Retinal pigment epithelial cell (primary cell): ENCODE measurements around the gene SORCS2.

Source experiments
- DNase-seq: peaks from one replicate; pipeline ENCODE4 v3.0.0-alpha.2; 2010; ENCODE audit warnings: low read depth
- H3K4me3 ChIP-seq: 2 replicates; pipeline ENCODE4 v1.5.1; 2011; ENCODE audit warnings: mild to moderate bottlenecking, low read length, control low read depth, moderate library complexity
- TF ChIP-seq, protein P1 (sequence below): conservative IDR thresholded peaks from 2 replicates; pipeline ENCODE4 v1.5.1; 2011; ENCODE audit warnings: low read depth, low read length, control low read depth, inconsistent platforms

SORCS2 gene

DNA sequence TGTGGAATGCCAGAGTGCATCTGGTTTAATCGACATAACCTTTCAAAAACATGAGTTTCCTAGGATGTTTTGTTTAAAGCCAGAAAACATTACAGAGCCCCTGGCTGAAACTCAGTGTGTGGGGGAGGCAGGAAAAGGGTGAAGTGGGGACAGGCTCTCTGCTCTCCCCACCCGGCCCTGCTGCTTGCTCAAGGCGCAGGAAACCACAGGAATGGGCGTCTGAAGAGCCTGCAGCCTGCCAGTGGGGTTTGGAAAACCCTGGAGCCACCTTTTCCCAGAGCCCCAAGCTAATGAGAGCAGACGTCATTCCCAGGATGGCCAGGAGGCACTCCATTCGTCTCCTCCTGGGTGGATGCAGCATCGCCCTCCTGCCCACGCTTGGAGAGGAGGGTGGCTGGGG lies 506.7 kb downstream of the SORCS2 start:
- TF ChIP-seq, protein P1, sequence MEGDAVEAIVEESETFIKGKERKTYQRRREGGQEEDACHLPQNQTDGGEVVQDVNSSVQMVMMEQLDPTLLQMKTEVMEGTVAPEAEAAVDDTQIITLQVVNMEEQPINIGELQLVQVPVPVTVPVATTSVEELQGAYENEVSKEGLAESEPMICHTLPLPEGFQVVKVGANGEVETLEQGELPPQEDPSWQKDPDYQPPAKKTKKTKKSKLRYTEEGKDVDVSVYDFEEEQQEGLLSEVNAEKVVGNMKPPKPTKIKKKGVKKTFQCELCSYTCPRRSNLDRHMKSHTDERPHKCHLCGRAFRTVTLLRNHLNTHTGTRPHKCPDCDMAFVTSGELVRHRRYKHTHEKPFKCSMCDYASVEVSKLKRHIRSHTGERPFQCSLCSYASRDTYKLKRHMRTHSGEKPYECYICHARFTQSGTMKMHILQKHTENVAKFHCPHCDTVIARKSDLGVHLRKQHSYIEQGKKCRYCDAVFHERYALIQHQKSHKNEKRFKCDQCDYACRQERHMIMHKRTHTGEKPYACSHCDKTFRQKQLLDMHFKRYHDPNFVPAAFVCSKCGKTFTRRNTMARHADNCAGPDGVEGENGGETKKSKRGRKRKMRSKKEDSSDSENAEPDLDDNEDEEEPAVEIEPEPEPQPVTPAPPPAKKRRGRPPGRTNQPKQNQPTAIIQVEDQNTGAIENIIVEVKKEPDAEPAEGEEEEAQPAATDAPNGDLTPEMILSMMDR: no peak
- no peak overlapping the region for H3K4me3 ChIP-seq
- DNase-seq: no peak

DNA sequence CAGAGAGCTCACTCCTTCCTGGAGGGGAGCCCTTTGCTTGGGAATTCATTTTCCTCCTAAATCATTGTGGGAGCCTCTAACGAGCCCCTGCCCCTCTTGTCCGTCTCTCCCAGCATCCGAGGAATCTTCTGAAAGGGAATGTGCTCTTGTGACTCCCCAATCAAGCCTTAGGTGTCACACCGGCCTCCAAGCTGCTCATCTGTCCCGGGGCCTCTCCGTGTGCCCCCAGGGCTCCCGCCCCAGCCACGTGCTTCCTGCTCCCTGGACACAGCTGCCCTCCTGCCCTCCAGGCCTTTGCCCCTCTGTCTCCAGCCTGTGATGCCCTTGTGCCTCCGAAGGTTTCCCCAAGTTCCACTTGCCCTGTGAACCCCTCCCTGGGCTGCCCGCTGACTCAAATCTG lies 507.5 kb downstream of the SORCS2 start:
- TF ChIP-seq, protein P1: no peak
- no peak overlapping the region for H3K4me3 ChIP-seq
- no peak for DNase-seq

DNA sequence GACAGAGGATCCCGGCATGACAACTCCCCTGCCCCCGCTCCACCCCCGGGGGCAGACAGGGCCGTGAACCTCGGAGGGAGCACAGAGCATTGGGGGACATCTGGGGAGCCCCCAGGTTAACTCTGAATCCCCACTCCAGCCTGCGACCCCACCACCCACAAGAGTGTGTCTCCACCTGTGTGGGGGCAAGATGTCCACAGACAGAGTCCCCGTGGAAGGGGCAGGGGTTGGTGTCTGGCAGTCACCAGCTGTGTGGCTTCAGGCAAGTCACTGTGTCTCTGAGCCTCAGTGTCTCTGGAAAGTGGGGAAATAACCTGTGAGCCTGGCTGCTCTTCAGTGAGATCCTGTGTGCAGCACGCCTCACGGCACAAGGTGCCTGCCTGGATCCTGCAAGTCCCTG lies 508.3 kb downstream of the SORCS2 start:
- H3K4me3 ChIP-seq: no peak overlapping the region
- no peak for DNase-seq
- TF ChIP-seq, protein P1: no peak

- DNase-seq: no peak
Measured at GRCh38 chr4:7701866-7702649, 509.7 kb downstream of the SORCS2 start.

DNA sequence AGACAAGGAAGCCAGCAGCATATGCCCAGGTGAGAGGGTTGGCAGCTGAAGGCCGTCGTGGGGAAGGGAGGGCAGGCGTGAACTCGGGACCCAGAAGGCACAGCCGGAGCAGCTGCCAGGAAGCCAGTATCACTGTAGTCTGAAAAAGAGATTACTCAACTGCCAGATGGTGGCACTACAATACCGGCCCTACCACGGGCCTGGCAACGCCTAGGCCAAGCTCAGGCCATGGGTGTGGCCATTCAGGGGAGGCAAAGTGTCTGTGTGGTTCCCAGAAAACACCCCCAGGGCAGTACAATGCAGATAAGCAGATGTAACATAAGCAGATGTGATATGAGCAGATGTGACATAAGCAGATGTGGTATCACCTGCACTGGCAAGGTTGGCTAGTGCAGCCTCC lies 511.4 kb downstream of the SORCS2 start:
- no peak for DNase-seq
- no peak overlapping the region for H3K4me3 ChIP-seq
- TF ChIP-seq, protein P1: no peak

More at GRCh38 chr4:7701866-7702649, 509.7 kb downstream of the SORCS2 start:
- TF ChIP-seq, protein P1: no peak
- no peak overlapping the region for H3K4me3 ChIP-seq

DNA sequence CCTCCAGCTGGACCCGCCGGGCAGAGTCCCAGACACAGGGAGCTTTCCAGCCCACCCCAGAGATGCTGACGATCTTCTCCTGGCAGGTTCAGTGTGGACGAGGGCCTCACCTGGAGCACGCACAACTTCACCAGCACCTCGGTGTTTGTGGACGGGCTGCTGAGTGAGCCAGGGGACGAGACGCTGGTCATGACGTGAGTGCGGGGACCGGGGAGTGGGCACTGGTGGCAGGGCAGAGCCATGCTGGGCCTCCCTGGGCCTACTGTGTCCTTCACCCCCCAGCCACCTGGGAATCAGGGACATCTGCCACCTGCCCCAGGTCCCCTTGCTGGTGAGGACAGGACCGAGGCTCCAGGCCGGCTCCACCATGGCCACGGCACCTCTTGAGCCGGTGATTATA lies 511.8 kb downstream of the SORCS2 start:
- no peak overlapping the region for H3K4me3 ChIP-seq
- DNase-seq: no peak
- TF ChIP-seq, protein P1: no peak

- TF ChIP-seq, protein P1: no peak
- no peak for DNase-seq
- H3K4me3 ChIP-seq: no peak overlapping the region
Measured at GRCh38 chr4:7704625-7705024, 512.3 kb downstream of the SORCS2 start.
